ENCODE measurements around the gene TBC1D21.

TBC1D21 gene

GRCh38 chr15:73908822-73909122, 35.4 kb downstream of the TBC1D21 start:
- DNase-seq (ENCODE audit: low spot score) = no peak

DNA sequence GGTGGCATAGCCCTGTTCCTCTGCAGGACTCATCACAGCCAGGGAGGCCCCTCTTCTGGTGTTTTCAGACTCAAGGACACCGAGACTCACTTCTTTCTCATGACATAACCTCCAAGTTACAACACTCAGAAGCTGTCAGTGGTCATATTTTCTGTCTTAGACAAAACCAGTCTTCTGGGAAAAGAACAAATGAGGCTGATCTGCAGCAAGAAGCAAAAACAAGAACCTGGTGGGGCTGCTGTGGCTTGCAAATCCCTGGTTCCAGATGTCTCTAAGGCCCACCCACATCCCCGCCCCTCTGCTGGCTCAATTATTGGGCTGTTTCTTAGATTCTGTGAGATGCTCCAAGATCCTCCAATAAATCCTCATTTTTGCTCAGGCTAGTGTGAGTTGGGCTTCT, 36.3 kb downstream of the TBC1D21 start:
- DNase-seq (ENCODE audit: low spot score) = no peak

DNA sequence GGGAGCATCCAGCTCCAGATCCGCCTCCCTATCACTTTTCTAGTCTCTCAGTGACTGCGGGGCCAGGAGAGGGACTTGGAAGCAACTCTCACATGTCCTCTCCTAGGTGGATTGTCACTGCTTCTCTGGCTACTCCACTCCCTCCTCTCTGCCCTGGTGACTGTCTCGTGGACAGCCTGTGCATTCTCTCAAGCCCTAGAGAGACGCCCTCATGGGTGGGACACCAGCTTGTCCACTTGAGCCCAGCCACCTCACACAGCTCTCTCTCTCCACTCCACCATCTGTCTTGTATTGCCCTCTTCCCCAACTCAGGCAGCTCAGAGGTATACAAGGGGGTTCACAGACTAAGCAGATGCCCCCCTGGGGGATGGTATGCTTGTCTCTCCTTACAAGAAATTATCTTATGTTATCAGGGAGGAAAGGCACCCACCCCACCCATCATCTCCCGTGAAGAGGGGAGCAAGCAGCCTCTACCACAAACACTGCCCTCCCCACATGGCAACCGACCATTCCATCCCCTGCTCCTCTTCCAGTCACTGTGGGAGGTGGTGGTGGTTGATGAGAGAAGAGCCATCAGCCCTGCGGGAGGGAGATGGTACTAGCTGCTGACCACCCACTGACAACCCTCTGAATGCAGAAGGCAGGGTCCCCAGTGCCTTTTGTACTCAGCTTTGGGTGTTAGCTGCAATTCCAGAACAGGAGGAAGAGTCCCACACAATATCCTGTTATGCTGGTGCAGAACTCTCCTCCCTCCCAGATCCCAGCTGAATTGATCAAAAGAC, 37.3 kb downstream of the TBC1D21 start:
- DNase-seq (ENCODE audit: low spot score) = no peak

DNA sequence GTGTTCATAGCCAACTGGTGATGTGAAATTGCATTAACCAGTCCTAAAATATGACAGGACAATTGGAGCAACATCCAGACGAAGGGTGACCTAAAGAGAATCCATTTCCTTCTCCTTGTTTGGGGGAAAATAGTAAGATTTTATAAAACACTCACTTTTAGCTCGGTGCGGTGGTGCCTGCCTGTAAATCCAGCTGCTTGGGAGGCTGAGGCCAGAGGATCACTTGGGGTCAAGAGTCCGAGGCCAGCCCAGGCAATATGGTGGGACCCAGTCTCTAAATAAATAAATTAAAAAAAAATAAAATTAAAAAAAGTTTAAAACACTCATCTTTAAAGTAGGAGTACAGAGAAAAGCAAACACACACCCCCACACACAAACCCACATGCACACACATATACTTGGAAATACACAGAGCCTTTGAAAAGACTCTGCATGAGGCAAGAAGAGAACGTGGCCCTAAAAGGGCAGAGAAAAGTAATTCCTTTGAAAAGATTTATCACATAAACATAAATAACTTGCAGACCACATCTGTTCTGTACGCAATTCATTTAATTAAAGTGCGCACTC, 38.7 kb downstream of the TBC1D21 start:
- no peak for DNase-seq (ENCODE audit: low spot score)

- no peak for DNase-seq (ENCODE audit: low spot score)
Measured at GRCh38 chr15:73914145-73914544, 40.8 kb downstream of the TBC1D21 start.

DNA sequence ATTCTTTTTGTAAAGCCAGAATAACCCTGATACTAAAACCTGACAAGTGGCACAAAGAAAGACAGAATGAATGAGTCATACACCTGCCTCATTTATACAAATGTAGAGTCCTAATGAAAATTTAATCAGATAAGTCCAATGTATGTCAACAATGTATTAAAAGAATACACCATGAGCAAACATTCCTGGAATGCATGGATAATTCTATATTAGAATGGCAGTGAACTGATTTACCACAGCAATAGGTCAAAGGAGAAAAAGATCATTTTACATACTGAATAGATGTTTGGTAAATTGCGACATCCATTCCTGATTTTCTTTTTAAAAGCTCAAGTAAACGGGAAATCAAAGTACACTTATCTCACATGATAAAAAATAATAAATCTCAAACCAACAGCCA, 41.7 kb downstream of the TBC1D21 start:
- peak; percentile 26 for DNase-seq (ENCODE audit: low spot score)

DNA sequence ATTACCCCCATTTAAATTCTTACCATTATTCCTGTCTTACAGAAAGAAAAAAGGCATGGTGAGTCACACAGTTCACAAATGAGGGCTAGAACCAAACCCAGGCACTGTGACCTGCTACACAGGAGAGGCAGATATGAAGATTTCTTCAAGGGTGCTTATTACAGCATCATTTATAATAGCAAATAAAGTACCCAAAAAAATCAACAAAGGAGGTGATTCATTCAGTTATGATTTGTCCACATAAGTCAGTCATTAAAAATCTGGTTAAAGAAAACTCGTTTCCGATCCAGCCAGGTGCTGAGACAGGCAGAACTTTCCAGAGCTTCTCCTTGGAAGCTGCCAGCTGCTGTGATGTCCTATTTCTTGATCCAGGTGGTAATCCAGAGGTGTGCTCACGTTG, 45.4 kb downstream of the TBC1D21 start:
- DNase-seq (ENCODE audit: low spot score) = no peak

DNA sequence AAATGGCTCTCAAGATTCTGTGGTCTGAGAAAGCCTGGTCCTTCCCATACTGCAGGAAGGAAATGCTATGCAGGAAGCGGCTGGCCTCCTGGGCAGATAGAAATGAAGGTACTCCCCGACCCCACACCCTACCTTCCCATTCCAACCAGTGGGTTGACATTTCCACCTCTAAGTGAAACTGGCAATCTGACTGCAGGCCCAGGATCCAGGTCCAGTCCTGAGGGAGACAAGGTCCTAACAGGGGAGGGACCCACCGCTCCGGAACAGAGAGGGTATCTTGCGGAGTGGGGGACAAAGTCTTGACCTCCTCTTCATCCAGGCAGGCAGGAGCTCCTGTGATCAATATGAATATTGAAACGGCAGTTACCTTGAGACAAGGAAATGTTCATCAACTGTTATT, 46.3 kb downstream of the TBC1D21 start:
- no peak for DNase-seq (ENCODE audit: low spot score)

DNA sequence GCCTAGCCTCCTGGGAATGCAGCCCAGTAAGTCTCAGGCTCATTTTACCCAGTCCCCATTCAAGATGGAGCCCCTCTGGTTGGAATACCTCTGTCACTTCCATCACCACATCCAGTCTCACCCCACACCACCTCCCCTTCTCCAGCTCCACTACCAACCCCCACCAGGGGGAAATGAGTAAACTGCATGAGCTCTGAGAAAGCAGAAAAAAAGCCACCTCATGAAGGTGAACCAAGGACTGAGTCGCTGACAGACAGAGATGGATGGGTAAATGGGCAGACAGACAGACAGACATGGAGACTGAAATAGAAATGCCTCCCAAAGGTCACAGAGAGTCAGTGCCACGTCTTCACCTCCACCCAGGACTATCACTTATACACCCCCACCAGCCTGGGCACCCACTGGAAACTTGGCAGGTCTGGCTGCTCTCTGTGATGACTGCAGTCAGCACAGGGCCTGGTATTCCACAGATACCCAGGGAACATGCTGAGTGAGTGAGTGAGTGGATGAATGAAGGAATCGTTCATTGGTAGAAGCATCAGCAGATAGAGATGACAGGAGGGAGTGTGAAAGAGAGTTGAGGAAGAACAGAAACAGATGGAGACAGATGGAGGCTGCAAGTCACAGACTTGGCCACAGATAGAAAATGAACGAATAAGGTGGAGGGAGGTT, 48.0 kb downstream of the TBC1D21 start:
- DNase-seq (ENCODE audit: low spot score) = no peak

GRCh38 chr15:73922186-73923151, 49.1 kb downstream of the TBC1D21 start:
- no peak for DNase-seq (ENCODE audit: low spot score)

DNA sequence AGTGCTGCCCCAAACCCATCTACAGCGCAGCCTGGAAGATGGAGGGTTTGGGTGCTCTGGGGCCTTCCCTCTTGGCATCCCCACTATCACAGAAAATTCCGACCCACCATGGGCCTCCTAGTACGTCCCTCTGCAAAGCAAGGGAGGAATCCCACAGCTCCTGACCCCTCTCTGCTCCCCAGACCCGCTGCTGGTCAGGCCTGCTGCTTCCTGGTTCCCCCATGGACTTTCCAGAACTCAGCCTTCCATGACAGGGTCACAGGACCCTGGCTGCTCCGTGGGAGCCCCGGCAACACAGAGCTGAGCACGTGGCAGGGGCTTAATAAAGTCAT, 49.8 kb downstream of the TBC1D21 start:
- no peak for DNase-seq (ENCODE audit: low spot score)

DNA sequence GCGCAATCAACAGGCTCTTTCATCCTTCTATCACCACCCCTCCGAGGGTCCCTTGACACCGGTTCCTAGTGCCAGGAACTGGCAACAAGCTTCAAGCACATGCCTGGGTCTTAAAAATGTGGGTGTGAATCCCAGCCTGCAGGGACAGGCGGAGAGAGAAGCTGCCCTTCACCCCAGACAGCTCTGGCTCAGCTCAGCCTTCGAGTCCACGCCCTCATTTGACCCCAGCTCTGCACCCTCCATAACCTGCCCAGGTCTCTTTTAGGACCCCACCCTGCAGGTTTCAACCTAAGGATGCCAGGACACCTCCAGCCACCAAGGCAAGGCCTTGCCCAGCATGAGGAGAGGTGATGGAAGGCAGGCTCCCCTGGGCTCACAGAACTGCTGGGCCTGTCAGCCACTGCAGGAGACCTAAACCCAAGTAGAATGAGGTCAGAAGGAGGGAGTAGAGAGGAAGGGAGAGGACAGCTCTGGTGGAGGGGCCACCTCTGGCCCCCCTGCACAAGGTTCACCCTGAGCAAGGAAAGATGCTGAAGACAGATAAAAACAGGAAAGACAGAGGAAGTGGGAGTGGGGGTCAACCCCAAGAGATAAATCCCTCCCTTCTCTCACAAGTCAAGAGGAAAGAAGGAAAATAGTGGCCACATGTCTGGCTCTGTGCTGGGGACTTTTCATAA, 50.3 kb downstream of the TBC1D21 start:
- DNase-seq (ENCODE audit: low spot score) = no peak

DNA sequence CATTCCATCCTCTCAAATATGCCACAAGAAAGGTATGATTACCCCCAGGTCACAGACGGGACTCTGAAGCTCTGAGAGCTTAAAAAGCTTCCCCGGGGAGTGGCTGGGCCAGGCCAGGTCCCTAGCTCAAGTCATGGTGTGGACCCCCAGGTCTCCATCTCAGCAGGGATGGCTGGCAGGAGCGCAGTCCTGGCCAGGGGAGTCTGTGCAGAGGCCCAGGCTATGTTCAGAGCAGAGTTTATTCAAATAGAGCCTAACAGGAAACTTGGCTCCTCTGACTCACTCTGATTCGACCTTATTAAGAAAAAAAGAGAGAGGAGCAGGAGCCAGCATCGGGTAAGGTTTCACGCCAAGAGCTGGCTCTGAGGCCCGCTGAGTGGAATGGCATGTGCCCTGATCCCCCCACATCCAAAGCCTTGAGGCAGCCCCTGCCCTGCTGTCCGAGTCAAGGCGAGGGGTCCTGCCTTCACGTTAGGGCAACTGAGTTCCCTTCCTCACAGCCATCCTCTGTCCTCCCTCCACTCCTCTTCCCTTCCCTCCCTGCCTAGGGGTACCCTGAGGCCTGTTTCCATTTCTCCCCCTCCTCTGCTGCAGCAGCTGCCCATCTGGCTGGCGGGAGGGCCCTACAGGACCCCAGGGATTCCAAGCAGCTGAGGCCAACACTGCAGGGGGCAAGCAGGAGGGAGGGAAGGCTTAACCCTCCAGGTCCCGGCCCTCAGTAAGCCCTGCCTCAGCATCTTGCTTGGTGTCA, 51.0 kb downstream of the TBC1D21 start:
- DNase-seq (ENCODE audit: low spot score) = no peak

GRCh38 chr15:73925848-73926218, 52.5 kb downstream of the TBC1D21 start:
- DNase-seq (ENCODE audit: low spot score) = no peak

GRCh38 chr15:73926219-73927002, 53.0 kb downstream of the TBC1D21 start, which contains the start of gene LOXL1:
LOXL1 (plus strand) TSS chr15:73926462; CDS start chr15:73926784, 322 bp downstream.
- DNase-seq (ENCODE audit: low spot score) = no peak

DNA sequence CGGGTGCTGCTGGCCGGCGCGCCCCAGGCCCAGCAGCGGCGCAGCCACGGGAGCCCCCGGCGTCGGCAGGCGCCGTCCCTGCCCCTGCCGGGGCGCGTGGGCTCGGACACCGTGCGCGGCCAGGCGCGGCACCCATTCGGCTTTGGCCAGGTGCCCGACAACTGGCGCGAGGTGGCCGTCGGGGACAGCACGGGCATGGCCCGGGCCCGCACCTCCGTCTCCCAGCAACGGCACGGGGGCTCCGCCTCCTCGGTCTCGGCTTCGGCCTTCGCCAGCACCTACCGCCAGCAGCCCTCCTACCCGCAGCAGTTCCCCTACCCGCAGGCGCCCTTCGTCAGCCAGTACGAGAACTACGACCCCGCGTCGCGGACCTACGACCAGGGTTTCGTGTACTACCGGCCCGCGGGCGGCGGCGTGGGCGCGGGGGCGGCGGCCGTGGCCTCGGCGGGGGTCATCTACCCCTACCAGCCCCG, 53.7 kb downstream of the TBC1D21 start:
- no peak for DNase-seq (ENCODE audit: low spot score)

DNA sequence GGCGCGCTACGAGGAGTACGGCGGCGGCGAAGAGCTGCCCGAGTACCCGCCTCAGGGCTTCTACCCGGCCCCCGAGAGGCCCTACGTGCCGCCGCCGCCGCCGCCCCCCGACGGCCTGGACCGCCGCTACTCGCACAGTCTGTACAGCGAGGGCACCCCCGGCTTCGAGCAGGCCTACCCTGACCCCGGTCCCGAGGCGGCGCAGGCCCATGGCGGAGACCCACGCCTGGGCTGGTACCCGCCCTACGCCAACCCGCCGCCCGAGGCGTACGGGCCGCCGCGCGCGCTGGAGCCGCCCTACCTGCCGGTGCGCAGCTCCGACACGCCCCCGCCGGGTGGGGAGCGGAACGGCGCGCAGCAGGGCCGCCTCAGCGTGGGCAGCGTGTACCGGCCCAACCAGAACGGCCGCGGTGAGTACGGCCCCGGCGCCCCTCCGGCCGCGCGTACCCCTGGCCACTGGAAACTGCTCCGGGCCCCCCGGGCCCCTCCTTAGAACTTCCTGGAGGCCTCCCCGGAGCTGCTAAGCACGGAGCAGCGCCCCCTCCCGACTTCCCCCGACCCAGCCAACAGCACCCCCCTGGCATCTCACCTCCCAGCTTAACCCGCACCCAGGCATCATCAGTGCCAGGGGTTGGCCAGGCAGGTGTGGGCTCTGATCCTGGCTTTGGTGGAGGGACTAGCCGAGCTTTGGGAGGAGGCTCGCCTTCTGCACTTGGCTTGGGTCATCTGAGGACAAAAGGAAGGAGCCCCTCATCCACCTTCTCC, 54.3 kb downstream of the TBC1D21 start:
- no peak for DNase-seq (ENCODE audit: low spot score)

DNA sequence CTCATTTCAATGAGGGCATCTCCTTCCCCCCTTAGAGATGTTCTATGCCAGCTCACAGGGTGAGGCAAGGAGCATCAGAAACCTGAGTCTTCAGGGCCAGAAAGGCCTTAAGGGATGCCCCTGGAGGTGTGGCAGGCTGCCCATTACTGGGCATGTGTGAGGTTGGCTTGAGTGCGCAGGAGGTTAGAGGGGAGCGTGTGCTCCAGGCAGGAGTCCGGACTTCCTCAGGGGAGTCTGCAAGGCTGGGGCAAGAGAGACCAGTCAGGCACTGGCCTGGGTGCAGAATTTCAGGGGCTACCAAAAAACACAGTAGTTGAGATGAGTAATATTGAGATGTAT, 54.8 kb downstream of the TBC1D21 start:
- DNase-seq (ENCODE audit: low spot score) = no peak

- DNase-seq (ENCODE audit: low spot score) = no peak
Measured at GRCh38 chr15:73928971-73929627, 55.7 kb downstream of the TBC1D21 start.
